GM18508 (cell line): Measurements from ENCODE around the gene TSPAN12.

Experiments used
- ATAC-seq: cut with Tn5 transposase; IDR thresholded peaks from one replicate; pipeline ENCODE4 v1.9.1; 2021; ENCODE audit warnings: moderate number of reproducible peaks; ENCODE audit not compliant: insufficient read depth, unreplicated experiment

TSPAN12 gene

DNA sequence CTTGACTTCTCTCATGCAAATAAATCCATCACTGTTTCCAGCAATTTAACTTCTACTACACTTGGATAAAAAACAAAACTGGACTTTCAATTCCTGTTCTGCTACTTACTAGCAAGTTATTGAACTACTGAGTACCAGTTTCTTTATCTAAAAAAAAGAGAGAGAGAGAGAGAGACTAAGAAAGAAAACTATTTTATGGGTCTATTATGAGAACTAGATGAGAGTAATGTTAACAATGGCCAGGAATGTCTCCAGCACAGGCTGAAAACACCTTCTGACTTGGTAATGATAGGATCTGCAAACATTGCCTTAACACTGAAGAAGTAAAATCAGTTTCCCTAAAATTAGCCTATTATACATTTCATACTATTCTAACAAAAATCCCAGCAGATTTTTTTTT lies 5.2 kb downstream of the TSPAN12 start:
- ATAC-seq: no peak

DNA sequence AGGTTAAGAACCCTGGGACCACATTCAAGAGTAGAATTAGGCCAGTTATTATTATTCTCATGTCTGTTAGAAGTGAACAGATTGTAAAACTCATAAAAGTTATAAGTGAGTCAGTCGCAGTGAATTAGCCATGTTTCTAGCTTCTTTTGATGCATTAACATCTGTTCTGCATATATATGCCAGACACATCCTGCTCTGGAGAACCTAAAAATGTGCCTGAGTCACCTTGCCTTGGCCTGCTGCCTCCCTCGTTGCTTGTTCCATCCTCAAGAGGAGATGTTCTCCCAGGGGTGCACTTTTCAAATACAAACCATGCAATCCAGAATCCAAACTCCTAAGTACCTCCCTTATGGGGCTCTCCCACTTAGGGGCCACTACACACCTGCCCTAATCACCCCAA lies 14.8 kb downstream of the TSPAN12 start:
- ATAC-seq: no peak

DNA sequence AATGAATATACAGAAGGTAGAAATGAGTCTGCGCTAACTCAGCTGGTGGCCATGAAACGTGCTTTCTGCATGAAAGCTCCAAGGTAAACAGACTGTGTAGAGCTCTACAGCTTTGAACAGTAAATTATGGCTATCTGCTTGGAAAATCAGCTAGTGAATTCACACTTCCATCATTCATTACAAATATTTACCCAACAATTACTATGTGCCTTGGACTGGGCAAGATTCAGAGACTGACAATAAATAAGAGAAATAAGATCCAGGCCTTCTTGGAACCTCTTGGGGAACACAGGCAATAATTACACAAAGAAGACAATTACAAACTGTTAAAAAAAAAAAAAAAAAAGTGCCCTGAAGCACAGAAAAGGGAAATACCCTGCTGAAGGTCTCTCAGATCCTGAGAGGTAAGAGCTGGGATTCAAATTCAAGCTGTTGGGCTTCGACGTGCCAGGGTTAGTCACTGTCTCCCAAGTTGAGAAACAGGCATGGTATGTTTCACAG lies 15.8 kb downstream of the TSPAN12 start:
- ATAC-seq: no peak

DNA sequence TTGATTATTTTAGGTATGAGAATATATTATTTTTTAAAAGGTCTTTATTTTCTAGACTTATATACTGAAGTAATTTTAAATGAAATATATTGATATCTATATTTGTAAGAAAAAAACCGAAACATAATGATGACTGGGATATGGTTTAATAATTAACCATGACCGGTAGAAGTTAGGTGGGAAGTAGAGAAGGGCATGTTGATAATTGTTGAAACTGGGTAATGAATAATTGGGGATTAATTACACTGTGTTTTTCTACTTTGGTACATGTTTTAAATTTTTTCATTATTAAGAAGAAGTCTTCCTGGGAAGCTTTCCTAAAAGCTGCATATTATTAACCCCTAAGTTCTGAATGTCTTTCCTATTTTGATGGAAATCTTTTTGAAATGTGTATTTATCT lies 16.3 kb downstream of the TSPAN12 start:
- no peak for ATAC-seq

DNA sequence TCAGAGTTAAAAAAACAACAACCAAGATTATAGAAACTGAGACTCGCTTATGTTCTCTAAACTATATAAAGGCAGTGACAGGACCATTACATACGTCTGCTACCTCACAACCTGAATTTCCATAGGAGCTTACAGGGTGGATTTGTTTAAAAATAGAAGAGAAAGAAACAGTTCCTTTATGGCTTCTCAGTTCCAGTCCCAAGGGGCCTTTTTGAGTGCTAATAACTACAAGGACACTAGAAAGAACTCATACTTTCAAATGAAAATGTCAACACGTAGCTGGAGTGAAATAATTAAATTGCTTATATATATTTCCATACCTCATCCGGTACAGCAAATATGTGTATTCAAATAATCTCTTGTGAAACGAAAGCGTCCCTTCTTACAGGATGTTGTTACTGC lies 19.7 kb downstream of the TSPAN12 start:
- no peak for ATAC-seq

DNA sequence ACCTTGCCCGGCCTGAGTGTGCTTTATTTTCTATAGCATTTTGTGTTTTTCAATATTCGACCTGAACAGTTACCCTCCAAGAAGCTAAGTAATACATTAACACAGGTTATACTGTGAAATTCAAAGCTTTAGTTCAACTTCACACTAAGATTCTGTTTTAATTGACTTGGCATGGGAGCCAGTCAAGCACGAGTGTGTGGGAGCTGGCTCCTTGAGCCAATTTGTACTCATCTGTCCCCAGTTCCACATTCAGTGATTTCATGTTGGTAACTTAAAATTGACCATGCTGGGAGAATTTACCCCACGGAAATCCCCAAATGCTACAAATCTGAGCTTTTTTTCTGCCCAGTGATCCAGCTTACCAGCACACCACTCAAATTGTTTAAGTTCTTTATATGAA lies 20.3 kb downstream of the TSPAN12 start:
- peak; percentile 37 for ATAC-seq

DNA sequence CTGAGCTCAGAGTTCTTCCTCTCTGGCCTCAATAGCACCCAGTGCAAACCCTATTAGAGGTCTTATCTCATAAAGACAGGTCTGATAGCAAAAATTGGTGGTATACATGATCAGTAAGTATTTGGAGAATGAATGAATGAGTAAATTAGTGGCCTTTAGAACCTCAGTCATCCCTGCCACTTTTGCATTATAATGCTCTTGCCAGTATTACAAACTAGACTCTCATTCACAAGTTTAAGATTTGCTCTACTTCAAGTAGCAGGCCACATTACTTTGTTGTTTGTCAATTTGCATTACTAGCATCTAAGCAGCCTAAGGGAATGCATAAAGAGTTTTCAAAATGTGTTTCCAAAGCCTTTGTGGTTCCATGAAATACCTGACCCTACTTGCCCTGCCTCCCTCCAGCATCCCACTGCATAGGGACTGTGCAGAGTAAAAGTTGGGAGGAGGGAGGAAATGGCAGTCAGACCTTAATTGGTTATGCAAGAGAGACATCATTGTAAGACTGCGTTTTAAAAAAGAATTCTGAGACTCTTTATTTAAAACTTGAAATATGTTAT lies 21.3 kb downstream of the TSPAN12 start:
- no peak for ATAC-seq

DNA sequence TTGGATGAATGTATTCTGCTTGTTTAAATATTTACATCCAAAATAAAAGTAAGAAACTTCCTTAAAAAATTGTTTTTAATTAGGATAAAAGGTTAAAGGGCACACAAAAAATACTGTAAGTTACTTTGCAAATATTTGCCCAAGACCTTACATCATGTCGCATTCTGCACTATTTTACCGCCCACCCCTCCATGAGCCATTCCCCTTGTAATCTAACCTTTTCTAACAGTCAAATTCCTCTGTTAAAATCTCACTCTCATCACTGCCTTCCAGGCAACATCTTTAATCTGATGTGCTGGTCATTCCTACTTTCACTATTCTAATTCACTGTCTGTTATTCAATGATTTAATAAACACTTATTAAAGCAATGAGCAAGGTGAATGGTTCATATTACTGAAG lies 23.2 kb downstream of the TSPAN12 start:
- ATAC-seq: no peak

DNA sequence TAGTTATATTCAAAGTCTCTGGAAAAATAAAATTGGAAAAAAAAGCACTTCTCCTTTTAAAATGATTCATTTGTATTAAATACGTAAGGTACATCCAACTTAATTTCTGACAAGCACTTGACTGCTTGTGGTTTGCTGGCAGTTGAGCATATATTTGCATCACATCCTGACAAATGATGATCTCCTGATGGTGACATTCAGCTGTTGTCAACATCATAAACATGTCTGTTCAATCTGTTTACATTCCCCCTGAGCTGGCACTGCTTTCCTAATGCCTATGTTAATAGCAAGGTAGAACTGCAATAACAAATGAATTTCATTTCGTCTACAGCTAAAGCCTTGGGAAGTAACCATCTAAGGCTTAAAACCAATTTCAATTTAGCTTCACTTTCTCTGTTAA lies 24.4 kb downstream of the TSPAN12 start:
- ATAC-seq: no peak

DNA sequence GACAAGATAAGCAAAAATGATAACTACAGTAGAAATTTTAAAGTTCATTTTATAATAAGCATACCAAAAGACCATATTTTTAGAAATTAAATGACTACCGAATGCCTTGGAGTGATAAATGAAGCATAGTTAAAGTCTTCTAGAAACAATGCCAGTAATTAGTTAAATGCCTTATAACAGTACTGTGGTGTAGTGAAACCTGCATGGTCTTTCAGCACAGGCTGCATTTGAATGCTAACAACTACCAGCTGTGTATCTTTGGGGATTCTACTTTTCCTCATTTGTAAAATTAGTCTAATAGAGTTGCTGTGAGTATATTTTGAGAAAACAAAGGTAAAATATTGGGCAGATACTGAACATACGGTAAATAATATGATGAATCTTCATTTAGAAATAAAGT lies 25.1 kb downstream of the TSPAN12 start:
- ATAC-seq: no peak

DNA sequence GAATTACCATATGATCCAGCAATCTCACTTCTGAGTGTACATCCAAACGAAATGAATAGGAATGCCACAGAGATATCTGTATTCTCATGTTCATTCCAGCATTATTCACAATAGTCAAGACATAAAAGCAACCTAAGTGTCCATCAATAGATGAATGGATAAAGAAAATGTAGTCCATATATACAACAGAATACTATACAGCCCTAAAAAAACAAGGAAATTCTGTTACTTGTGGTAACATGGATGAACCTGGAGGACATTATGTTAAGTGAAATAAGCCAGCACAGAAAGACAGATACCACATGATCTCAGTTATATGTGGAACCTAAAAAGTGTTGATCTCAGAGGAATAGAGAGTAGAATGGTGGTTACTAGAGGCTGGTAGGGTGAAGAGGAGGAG lies 26.7 kb downstream of the TSPAN12 start:
- ATAC-seq: no peak

DNA sequence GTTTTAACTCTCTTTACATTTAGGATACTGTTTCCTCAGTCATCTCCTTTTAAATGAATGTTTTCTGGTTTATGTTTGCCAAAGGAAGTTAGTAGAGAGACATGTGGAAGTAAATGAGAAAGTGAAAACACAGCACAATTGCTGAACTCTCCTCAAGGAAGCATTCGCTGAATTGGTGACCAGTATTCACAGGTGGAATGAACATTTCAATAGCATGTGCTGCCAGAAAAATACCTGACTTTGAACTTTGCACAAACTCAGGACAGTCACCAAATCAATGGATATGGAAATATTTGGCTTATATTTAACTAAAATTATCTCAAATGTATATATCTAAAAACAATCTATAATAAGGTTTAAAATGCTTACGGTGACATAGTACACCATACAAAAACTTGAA lies 28.5 kb downstream of the TSPAN12 start:
- no peak for ATAC-seq

DNA sequence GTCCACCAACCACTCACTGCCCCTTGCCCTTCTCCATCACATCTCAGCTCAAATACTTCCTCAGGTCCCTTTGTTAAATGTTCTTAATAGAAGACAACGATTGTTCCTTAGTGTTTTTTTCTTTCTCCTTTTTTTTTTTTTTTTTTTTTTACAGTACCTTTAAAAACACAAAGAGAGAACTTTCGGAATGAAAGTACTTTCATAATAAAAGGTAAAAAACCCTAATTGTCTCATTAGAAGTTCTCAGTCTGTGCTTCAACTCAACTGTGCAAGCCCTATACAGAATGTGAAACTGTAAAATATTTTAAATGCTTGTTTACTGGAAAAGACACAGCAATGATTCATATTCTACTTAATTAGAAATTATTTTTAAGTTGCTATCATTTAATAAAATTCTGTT lies 29.4 kb downstream of the TSPAN12 start:
- ATAC-seq: no peak

DNA sequence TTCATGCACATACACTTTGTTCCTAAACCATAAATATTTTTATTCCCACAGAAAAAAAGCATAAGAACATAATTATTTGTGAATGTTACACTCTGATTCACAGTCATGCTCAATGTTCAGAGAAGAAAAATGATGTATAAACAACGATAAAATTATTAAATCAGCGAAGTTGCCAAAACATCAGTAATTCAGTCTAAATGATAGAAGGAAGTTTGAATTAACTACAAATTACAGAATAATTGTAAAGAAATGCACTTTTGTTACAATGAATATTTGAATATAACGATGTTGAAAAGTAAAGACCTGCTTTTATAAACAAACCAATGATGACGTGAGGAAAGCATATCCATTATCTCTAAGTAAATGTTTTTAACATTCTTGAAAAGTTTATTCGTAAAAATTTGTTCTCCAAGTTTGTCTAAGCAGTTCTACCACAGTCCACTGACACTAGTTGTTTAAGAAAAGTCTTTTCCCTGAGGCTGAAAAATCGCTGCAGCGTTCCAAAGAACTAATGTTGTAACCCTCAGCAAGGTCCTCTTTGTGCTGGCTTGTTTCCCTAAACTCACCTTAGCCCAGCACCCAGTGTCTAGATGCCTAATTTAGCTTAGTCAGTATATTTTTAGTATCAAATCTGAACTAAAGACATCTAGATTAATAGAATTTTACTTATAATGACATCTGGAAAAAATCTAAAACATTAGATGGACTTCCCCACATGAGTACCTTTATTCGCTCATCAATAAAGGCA lies 30.4 kb downstream of the TSPAN12 start:
- no peak for ATAC-seq

DNA sequence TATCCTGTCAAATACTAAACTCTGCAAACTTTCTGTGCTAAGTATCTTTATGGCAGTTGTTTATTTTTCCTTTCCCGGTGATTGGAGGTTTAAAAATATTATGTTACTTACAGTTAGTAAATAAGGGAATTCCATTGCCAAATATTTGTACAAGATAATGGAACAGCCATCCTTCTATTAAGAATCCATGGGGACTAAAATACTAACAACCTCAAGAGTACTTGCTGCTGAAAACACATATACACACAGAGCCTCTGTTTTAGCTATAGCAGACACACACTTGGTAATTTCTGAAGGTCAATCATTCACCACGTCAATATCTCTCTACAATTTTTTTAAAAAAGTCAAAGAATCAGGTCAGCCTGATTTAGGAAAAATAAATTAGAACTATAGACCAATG lies 32.4 kb downstream of the TSPAN12 start:
- ATAC-seq: no peak

DNA sequence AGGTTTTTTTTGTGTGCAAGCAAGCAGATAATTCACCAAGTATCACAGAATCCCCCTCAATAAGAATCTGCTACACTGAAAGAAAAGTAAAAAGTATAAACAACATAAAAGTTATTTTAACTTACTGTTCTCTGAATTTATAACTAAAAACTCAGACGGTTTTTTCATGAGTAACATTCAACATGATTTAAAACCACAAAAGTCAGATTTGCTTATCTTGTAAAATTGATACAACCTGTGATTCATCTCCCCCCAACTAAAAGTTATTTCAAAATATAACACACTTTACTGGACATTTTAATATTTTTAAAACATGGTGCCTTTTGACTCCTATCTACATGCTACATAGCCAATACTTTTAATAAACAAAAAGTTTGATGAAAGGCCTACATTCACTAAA lies 32.8 kb downstream of the TSPAN12 start:
- ATAC-seq: no peak

DNA sequence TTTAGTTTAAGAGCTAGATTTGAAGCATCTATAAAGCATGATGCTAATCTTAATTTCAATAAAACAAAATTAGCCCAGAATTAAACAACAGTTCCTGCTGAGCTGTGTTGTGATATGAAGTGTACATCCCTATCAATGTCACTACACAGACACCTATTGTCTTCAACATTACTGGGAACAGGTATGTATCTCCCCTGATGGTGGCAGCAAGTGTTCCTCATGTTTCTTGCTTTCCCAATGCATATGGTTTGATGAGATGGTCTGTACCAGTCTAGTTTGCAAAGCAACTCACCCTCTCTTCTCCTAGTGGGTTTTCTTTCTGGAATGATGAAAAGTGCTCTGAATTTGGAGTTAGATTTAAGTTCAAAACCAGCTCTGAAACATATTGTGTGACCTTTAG lies 38.1 kb downstream of the TSPAN12 start:
- no peak for ATAC-seq

DNA sequence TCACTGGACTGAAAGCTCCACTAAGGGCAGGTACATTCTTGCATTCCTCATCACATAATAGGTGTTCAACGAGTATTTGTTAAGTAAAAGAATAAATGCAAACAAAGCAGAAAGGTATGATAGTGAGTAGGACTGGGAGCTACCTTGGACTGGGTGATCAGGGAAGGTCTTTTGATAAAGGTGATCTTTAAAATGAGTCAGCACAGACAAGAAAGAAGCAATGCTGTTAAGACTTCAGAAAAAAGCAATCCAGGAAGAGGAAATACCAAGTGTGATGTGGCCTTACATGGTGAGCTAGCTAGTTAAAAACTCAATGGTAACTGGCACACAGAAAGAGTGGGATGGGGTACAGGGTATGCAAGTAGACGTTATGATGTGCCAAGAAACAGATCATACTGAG lies 40.1 kb downstream of the TSPAN12 start:
- ATAC-seq: no peak

DNA sequence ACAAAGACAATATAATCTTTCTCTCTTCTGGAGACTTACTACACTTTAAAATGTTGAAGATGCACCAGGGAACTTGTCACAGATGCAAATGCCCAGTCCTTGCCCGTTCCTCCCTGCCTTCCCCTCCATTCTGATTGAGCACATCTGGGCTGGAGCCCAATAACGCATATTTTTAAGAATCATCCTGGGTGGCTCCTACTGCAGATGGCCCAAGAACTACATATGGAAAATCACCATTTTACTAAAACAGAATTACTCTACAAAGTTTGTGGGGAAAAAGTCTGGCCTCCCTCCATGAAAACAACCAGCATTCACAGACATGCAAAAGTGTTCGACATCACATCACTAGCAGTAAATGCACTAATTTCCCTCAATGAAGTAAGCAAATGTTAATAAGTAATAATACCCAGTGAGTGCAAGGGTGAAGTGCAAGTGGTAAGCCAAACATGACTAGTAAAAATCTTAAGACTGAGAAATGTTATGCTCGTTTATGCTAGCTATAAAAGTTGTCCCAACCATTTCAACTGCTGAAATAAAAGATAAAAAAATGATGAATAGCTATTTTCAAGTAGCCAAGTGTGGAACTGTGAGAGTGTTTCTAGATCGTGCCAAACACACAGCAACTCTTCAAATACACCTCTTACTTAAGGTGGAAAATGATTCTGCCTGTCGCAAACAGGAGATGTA lies 43.5 kb downstream of the TSPAN12 start:
- ATAC-seq: no peak

DNA sequence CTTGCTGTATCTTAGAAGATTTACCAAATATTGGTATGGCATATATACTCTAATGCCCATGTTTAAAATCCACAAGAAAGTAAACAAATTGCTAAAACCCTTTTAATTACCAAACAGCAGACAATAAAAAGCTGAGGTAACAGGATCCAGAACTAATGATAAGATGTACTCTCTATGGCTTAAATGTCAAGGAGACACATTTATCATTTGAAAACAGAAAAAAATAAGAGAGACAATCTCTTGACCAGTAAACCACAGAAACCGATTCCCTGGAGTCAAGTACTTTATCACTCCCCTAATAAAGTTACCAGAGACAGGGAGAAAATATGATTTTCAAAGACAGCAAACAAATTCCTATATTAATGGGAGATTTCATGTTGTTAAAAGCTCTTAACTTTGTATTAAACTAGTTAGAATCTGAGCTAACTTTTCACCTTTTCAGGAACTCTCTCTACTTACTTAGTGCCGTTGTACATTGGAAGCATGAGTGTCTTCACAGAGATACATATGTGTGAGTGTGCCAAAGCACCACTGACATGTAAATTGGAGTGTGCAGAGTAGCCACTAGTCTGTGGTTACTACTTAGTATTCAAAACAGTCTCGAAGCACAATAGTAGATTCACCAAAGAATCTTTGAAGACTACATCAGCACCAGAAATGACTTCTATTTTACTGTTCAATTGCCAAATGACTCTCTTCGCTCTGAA lies 44.2 kb downstream of the TSPAN12 start:
- no peak for ATAC-seq

DNA sequence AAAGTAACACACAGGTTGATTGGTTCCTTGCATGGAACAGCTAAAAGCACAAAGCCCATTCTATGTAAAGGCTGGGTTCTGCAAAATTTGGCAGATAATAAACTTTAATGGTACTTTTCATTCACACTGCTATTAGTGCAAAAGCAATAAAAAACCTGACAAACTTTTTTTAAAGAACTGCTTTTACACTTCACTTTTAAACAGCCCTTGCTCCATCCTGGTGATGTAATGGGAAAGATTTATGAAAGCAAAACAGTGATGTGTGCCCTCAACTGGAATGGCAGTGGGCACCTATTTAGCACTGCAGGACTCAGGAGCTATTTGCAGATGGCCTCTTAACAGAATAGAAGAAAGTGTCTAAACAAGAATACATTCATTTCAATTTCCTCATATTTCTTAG lies 44.9 kb downstream of the TSPAN12 start:
- ATAC-seq: no peak
